Activated T-cell treated with anti-CD3 and anti-CD28 coated beads, Interleukin-2, amount 50 U/mL, for 24 hours (primary cell): ENCODE results near the gene PCBP4.
A peak's percentile ranks its signal among the peaks of the same experiment; 100 is the strongest.

Source experiments
- DNase-seq: peaks from one replicate; pipeline ENCODE4 v3.0.0-alpha.2; 2020
- H3K27ac Mint-ChIP-seq: 2 replicates; pipeline ENCODE4 v1.8.0; 2020; ENCODE audit warnings: mild to moderate bottlenecking, mixed read lengths
- H3K27me3 Mint-ChIP-seq: 2 replicates; pipeline ENCODE4 v1.8.0; 2020; ENCODE audit warnings: mixed read lengths
- H3K36me3 Mint-ChIP-seq: 2 replicates; pipeline ENCODE4 v1.8.0; 2020; ENCODE audit warnings: low read depth, mixed read lengths
- H3K4me1 Mint-ChIP-seq: 2 replicates; pipeline ENCODE4 v1.8.0; 2020; ENCODE audit warnings: low read depth, mixed read lengths
- H3K4me3 Mint-ChIP-seq: 2 replicates; pipeline ENCODE4 v1.8.0; 2020; ENCODE audit warnings: mild to moderate bottlenecking, moderate library complexity, mixed read lengths
- H3K9me3 Mint-ChIP-seq: 2 replicates; pipeline ENCODE4 v1.8.0; 2020; ENCODE audit warnings: mixed read lengths

Gene PCBP4

GRCh38 chr3:51945926-51946705 lies 21.1 kb downstream of the PCBP4 start:
- peaks cover 10% of the 10 kb centered on the region for H3K4me1 Mint-ChIP-seq
- H3K36me3 Mint-ChIP-seq, result peaks cover 11% of the 10 kb centered on the region
- H3K27ac Mint-ChIP-seq, result no peak overlapping the region
- H3K4me3 Mint-ChIP-seq, result no peak overlapping the region
- no peaks in the 10 kb centered on the region for H3K27me3 Mint-ChIP-seq
- DNase-seq, result peak; percentile 20
- no peaks in the 10 kb centered on the region for H3K9me3 Mint-ChIP-seq

DNA sequence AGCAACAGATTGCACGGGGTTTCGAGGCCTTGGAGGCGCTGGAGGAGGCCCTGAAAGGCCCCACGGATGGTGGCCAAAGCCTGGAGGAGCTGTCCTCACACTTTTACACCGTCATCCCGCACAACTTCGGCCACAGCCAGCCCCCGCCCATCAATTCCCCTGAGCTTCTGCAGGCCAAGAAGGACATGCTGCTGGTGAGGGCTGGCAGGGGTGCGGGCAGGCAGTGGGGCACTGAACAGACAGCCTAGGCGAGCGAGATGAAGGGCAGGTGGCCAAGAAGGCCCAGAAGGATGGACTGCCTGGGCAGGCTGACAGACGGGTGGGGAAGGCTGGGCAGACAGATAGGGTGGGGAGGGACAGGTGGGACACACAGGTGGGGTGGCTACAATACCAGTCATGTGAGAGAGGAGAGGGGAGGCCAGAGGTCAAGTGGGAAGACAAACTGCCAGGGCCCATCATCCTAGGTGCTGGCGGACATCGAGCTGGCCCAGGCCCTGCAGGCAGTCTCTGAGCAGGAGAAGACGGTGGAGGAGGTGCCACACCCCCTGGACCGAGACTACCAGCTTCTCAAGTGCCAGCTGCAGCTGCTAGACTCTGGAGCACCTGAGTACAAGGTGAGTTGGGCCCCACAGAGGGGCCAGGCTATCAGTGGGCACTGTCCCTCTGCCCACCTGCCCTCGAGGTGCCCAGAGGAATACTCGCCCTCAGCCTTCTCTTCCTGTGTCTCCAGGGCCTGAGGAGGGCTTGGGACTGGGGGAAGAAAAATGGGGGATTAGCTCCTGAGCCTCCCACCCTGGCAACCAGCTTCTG lies 22.0 kb downstream of the PCBP4 start:
- H3K4me1 Mint-ChIP-seq, result peaks cover 18% of the 10 kb centered on the region
- peak; percentile 20 for DNase-seq
- no peaks in the 10 kb centered on the region for H3K9me3 Mint-ChIP-seq
- no peaks in the 10 kb centered on the region for H3K27me3 Mint-ChIP-seq
- no peak overlapping the region for H3K27ac Mint-ChIP-seq
- H3K4me3 Mint-ChIP-seq, result no peak overlapping the region
- H3K36me3 Mint-ChIP-seq, result peaks cover 20% of the 10 kb centered on the region

GRCh38 chr3:51944451-51945021 lies 22.7 kb downstream of the PCBP4 start:
- H3K27ac Mint-ChIP-seq, result no peak overlapping the region
- H3K4me1 Mint-ChIP-seq, result peaks cover 24% of the 10 kb centered on the region

GRCh38 chr3:51943451-51944391 lies 23.5 kb downstream of the PCBP4 start:
- DNase-seq, result peak; percentile 31
- Mint-ChIP-seq H3K27ac (peak overlapping the region; percentile 22), H3K4me1 (peaks cover 30% of the 10 kb centered on the region), H3K9me3 (no peaks in the 10 kb centered on the region), H3K4me3 (peak overlapping the region; percentile 90), H3K27me3 (no peaks in the 10 kb centered on the region), H3K36me3 (peaks cover 35% of the 10 kb centered on the region)

More at GRCh38 chr3:51944451-51945021, 22.7 kb downstream of the PCBP4 start:
- no peak overlapping the region for H3K4me3 Mint-ChIP-seq
- peak; percentile 23 for DNase-seq
- no peaks in the 10 kb centered on the region for H3K27me3 Mint-ChIP-seq
- no peaks in the 10 kb centered on the region for H3K9me3 Mint-ChIP-seq
- peaks cover 27% of the 10 kb centered on the region for H3K36me3 Mint-ChIP-seq

- no peaks in the 10 kb centered on the region for H3K27me3 Mint-ChIP-seq
- peaks cover 37% of the 10 kb centered on the region for H3K4me1 Mint-ChIP-seq
- H3K4me3 Mint-ChIP-seq, result peak overlapping the region; percentile 90
- H3K27ac Mint-ChIP-seq, result peak overlapping the region; percentile 95
- no peaks in the 10 kb centered on the region for H3K9me3 Mint-ChIP-seq
- peak; percentile 73 for DNase-seq
- H3K36me3 Mint-ChIP-seq, result peaks cover 43% of the 10 kb centered on the region
These were observed 24.4 kb downstream of the PCBP4 start for GRCh38 chr3:51942603-51943450.

DNA sequence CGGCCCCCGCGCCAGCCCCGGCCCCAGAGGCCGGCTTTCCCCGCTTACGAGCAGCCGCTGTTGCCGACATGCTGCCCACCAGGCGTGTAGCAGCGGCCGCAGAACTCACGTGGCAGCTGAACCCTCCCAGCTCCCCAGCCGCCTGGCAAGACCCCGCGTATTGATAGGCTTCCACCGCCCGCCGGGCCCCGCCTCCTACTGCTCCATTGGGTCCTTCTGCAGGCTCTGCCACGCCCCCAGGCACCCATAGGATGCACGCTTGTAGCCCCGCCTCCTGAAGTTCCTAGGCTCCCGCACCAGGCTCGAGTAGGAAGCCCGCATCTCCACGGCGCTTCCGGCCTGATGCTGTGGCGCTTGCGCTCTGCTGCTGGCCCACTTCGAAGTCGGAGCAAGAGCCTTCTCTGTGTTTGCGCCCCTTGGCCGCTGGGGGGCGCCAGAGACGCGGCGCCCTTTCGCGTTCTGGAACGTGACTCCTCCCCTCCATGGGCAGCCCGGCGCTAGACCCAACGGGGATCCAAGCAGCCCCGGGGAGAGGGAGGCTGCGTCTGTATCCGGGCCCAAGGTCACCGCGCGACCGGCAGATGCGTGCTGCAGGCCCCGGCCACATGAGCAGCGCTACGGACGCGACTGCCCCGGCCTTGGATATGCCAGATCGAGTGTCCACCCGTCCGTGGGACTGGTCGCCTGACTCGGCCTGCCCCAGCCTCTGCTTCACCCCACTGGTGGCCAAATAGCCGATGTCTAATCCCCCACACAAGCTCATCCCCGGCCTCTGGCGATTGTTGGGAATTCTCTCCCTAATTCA lies 25.3 kb downstream of the PCBP4 start, which contains the start of the genes PARP3 and RRP9:
Gene PARP3 (plus strand): TSS at position 566 of the 805 bp plus-strand sequence. CDS start 993 bp downstream, outside the sequence.
Gene RRP9 (minus strand): TSS at position 107 of the 805 bp plus-strand sequence. CDS start 37 bp downstream, at position 70.
- Mint-ChIP-seq H3K36me3 (peaks cover 50% of the 10 kb centered on the region), H3K9me3 (no peaks in the 10 kb centered on the region), H3K27me3 (no peaks in the 10 kb centered on the region), H3K4me3 (peak within 1 kb of the TSS; percentile 90), H3K27ac (peak within 1 kb of the TSS; percentile 95), H3K4me1 (peaks cover 40% of the 10 kb centered on the region)
- peak; percentile 99 for DNase-seq

- DNase-seq, result no peak
- Mint-ChIP-seq H3K4me3 (peak overlapping the region; percentile 90), H3K9me3 (no peaks in the 10 kb centered on the region), H3K27me3 (no peaks in the 10 kb centered on the region), H3K4me1 (peaks cover 40% of the 10 kb centered on the region), H3K27ac (peak overlapping the region; percentile 82), H3K36me3 (peaks cover 55% of the 10 kb centered on the region)
These were observed 25.8 kb downstream of the PCBP4 start for GRCh38 chr3:51941463-51941797.

GRCh38 chr3:51940648-51941462 lies 26.4 kb downstream of the PCBP4 start:
- Mint-ChIP-seq H3K27me3 (no peaks in the 10 kb centered on the region), H3K27ac (peak overlapping the region; percentile 82), H3K36me3 (peaks cover 61% of the 10 kb centered on the region)

DNA sequence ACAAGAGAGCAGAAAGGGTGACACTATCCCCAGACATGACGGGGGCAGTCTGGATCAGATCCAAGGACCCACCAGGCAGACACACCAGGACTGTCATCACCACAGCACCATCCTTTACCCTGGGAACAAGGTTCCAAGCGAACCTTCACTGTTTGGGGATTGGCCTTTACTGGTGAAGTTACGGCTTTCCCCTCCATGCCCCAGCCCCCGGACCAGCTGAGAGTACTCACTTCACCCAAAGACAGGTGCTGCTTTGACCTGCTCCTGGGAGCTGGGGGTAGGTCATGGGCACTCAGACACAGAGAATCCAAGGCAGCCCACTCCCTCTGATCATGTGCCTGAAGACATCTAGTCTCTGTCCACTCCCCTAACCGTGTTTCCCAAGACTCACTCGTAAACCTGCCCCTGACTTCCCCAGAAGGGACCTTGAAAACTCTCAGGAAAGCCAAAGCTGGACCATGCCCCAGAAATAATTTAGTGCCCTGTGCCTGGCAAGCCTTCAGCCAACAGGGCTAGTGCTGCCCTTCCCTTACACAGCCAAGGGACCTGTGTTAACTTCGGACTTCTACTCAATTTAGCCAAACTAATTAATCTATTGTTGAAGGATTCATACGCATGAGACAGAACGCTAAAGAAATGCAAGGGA lies 28.4 kb downstream of the PCBP4 start:
- Mint-ChIP-seq H3K4me1 (peaks cover 40% of the 10 kb centered on the region), H3K4me3 (peak overlapping the region; percentile 22), H3K36me3 (peaks cover 79% of the 10 kb centered on the region)

More at GRCh38 chr3:51940648-51941462, 26.4 kb downstream of the PCBP4 start:
- peak; percentile 21 for DNase-seq
- Mint-ChIP-seq H3K4me3 (peak overlapping the region; percentile 90), H3K4me1 (peaks cover 40% of the 10 kb centered on the region), H3K9me3 (no peaks in the 10 kb centered on the region)

GRCh38 chr3:51937611-51938450 lies 29.4 kb downstream of the PCBP4 start:
- peaks cover 36% of the 10 kb centered on the region for H3K4me1 Mint-ChIP-seq
- H3K27ac Mint-ChIP-seq, result peak overlapping the region; percentile 51
- DNase-seq, result no peak
- H3K4me3 Mint-ChIP-seq, result no peak overlapping the region
- peaks cover 89% of the 10 kb centered on the region for H3K36me3 Mint-ChIP-seq
- no peaks in the 10 kb centered on the region for H3K27me3 Mint-ChIP-seq
- H3K9me3 Mint-ChIP-seq, result no peaks in the 10 kb centered on the region

More for the DNA sequence above, 28.4 kb downstream of the PCBP4 start:
- DNase-seq, result peak; percentile 25
- H3K27ac Mint-ChIP-seq, result peak overlapping the region; percentile 11
- no peaks in the 10 kb centered on the region for H3K9me3 Mint-ChIP-seq
- no peaks in the 10 kb centered on the region for H3K27me3 Mint-ChIP-seq

GRCh38 chr3:51937014-51937413 lies 30.2 kb downstream of the PCBP4 start:
- Mint-ChIP-seq H3K27me3 (no peaks in the 10 kb centered on the region), H3K27ac (peak overlapping the region; percentile 51), H3K9me3 (no peaks in the 10 kb centered on the region), H3K4me3 (no peak overlapping the region), H3K4me1 (peaks cover 29% of the 10 kb centered on the region), H3K36me3 (peaks cover 95% of the 10 kb centered on the region)
- no peak for DNase-seq
